DMS114 treated with DMSO at 0.1 percent for 48 hours (cell line): ENCODE results near the gene WNT2B.

Source experiments
- DNase-seq: peaks from one replicate; lab custom pipeline; 2025; ENCODE audit not compliant: unreplicated experiment; lab: John Stamatoyannopoulos, UW

The WNT2B gene

DNA sequence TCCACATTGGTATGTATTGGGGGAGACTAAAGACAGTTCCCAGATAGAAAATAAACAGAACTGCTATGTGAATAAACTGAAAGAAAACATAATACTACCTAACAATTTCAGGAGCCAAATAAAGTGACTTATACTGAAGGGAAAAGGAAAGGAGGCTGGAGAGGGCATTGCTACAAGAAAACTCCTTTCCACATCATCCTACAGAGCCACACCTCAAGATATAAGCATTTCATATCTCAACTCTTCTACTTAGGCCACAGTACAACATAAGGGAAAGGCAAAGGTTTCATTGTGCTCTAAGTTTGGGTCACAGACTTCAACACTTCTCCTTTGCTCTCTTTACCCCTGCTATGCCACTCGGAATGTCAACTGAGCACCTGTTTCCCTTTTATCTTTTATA lies 55.3 kb downstream of the WNT2B start:
- DNase-seq = no peak

- DNase-seq = no peak
Observed at GRCh38 chr1:112565800-112566199, 57.0 kb downstream of the WNT2B start.

DNA sequence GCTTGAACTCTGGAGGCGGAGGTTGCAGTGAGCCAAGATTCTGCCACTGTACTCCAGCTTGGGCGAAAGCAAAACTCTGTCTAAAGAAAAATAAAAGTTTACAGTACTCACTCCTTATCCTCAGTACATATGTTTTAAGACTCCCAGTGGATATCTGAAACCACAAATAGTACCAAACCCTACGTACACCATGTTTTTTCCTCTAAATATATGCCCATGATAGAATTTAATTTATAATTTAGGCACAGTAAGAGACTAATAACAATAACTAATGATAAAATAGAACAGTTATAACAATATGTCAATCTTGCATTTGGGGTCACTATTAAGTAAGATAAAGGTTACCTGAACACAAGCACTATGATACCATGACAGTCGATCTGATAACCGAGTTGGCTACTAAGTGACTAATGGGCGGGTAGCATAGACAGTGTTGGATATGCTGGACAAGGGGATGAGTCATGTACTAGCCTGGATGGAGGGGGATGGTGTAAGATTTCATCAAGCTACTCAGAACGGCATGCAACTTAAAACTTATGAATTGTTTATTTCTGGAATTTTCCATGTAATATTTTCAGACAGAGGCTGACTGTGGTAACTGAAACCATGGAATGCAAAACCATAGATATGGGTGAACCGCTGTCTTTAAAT lies 66.5 kb downstream of the WNT2B start:
- no peak for DNase-seq

GRCh38 chr1:112576240-112576639 lies 67.5 kb downstream of the WNT2B start:
- DNase-seq = no peak
